Right atrium auricular region (tissue), 2 donors: ENCODE results near the gene PAPSS2. TPM values are rescaled to one million over a fixed set of nuclear protein-coding genes. Genes with fewer than 3 reads are reported as not detected.
A peak's percentile ranks its signal among the peaks of the same experiment; 100 is the strongest.
"Not testable (repeated sequence)": the region's sequence is repeated elsewhere in the genome, so short reads cannot be mapped to it uniquely, and the experiment has no call there.

Source experiments
- DNase-seq: peaks from one replicate; pipeline ENCODE4 v3.0.0-alpha.2; 2019; ENCODE audit warnings: low spot score
- H3K27ac ChIP-seq, 2 donors: fragments of 200-600 bp; sonication (generic); 1 replicate in 1 of 2; 2 replicates in 1 of 2; pipeline ENCODE4 v1.5.1; 2016 to 2019
- H3K27me3 ChIP-seq, 2 donors: fragments of 200-600 bp; sonication (generic); one replicate each; pipeline versions ENCODE4 v1.5.1 to v1.6.0; 2017 to 2019
- H3K36me3 ChIP-seq: fragments of 200-600 bp; sonication (generic); one replicate; pipeline ENCODE4 v1.5.1; 2016
- H3K4me1 ChIP-seq, 2 donors: fragments of 200-600 bp; sonication (generic); one replicate each; pipeline versions ENCODE4 v1.5.1 to v1.6.0; 2017 to 2019
- H3K4me3 ChIP-seq, 2 donors: fragments of 200-600 bp; sonication (generic); 1 replicate in 1 of 2; 2 replicates in 1 of 2; pipeline ENCODE4 v1.5.1; 2017 to 2019; ENCODE audit warnings: mild to moderate bottlenecking in 1 of 2, moderate library complexity in 1 of 2
- H3K9me3 ChIP-seq, 2 donors: fragments of 200-600 bp; sonication (generic); one replicate each; pipeline ENCODE4 v1.5.1; 2019
- CTCF ChIP-seq, 2 donors: fragments of 200-600 bp; sonication (generic); IDR thresholded peaks; one replicate each; pipeline ENCODE4 v1.5.1; 2019; ENCODE audit warnings: antibody characterized with exemption in 2 of 2
- total RNA-seq, 2 donors: library from RNA; depleted of rRNA; stranded (reverse); fragments of >200 nt; gene quantifications; one replicate each; pipeline ENCODE4 v1.1.0, GENCODE V29; 2016

Gene PAPSS2
- total RNA-seq, 2 donors from 2014 or later, result 13.4 to 26.6 TPM

GRCh38 chr10:87724789-87725188 is 65.1 kb downstream of the PAPSS2 start:
- no peak for TF ChIP-seq CTCF (IDR thresholded peaks at IDR 0.05)
- Histone ChIP-seq H3K4me3 (no peak overlapping the region), H3K27ac (no peak overlapping the region), H3K36me3 (no peaks in the 10 kb centered on the region), H3K9me3 (no peaks in the 10 kb centered on the region), H3K4me1 (no peaks in the 10 kb centered on the region), H3K27me3 (no peaks in the 10 kb centered on the region)
- no peak for DNase-seq

GRCh38 chr10:87729940-87730339 is 70.3 kb downstream of the PAPSS2 start:
- Histone ChIP-seq H3K9me3 (no peaks in the 10 kb centered on the region), H3K36me3 (no peaks in the 10 kb centered on the region), H3K27ac (no peak overlapping the region), H3K4me3 (no peak overlapping the region), H3K4me1 (peaks cover 0 to 5% of the 10 kb centered on the region in 2 donors), H3K27me3 (no peaks in the 10 kb centered on the region)
- TF ChIP-seq CTCF (IDR thresholded peaks at IDR 0.05), result no peak
- no peak for DNase-seq

GRCh38 chr10:87733081-87733480 is 73.4 kb downstream of the PAPSS2 start:
- Histone ChIP-seq H3K4me1 (peaks cover 0 to 7% of the 10 kb centered on the region in 2 donors), H3K27ac (no peak overlapping the region), H3K36me3 (no peaks in the 10 kb centered on the region), H3K9me3 (no peaks in the 10 kb centered on the region), H3K4me3 (no peak overlapping the region), H3K27me3 (no peaks in the 10 kb centered on the region)
- no peak for TF ChIP-seq CTCF (IDR thresholded peaks at IDR 0.05)
- no peak for DNase-seq

- Histone ChIP-seq H3K36me3 (no peaks in the 10 kb centered on the region), H3K27ac (no peak overlapping the region), H3K4me3 (no peak overlapping the region), H3K9me3 (no peaks in the 10 kb centered on the region), H3K4me1 (peaks cover 0 to 7% of the 10 kb centered on the region in 2 donors), H3K27me3 (no peaks in the 10 kb centered on the region)
- no peak for DNase-seq
- TF ChIP-seq CTCF (IDR thresholded peaks at IDR 0.05), result peak; percentile 79 to 88
Measured at GRCh38 chr10:87734987-87735827, 75.5 kb downstream of the PAPSS2 start.

GRCh38 chr10:87738253-87738652 is 78.6 kb downstream of the PAPSS2 start:
- not testable (repeated sequence) for H3K9me3 ChIP-seq, H3K4me3 ChIP-seq, DNase-seq, H3K4me1 ChIP-seq, H3K27ac ChIP-seq, H3K36me3 ChIP-seq, H3K27me3 ChIP-seq

GRCh38 chr10:87739703-87740102 is 80.0 kb downstream of the PAPSS2 start:
- no peak for TF ChIP-seq CTCF (IDR thresholded peaks at IDR 0.05)
- Histone ChIP-seq H3K27me3 (no peaks in the 10 kb centered on the region), H3K4me1 (peaks cover 0 to 5% of the 10 kb centered on the region in 2 donors), H3K36me3 (no peaks in the 10 kb centered on the region), H3K9me3 (no peaks in the 10 kb centered on the region), H3K4me3 (no peak overlapping the region), H3K27ac (peak overlapping the region in 1 of 2 donors; percentile 11)
- no peak for DNase-seq
